Left ventricle myocardium superior (tissue), 1 donor: ENCODE measurements around the gene ABCB7. TPM values are rescaled to one million over a fixed set of nuclear protein-coding genes. Genes with fewer than 3 reads are reported as not detected.
A peak's percentile ranks its signal among the peaks of the same experiment; 100 is the strongest.
"Not testable (repeated sequence)": the region's sequence is repeated elsewhere in the genome, so short reads cannot be mapped to it uniquely, and the experiment has no call there.

Source experiments
- ATAC-seq: fragments of 200-7000 bp; cut with Tn5 transposase; one replicate; pipeline ENCODE4 v1.9.1; 2020; ENCODE audit warnings: mild to moderate bottlenecking, moderate library complexity
- DNase-seq: peaks from one replicate; pipeline ENCODE4 v3.0.0-alpha.2; 2020
- intact Hi-C: fragments of 100-400 bp; cut with micrococcal nuclease; formaldehyde crosslinking; loops from one replicate; pipeline ENCODE4 v1.11.0; 2022
- total RNA-seq: library from RNA; stranded (reverse); fragmentation: NEBNext Ultra II Directional; extraction: Animal tissue kit (Norgen Biotek cat#: 25700); gene quantifications from one replicate; pipeline ENCODE4 v1.2.1, GENCODE V29; 2021
- donor health status: DM: no; HTN: yes; CAD: no; lungs with severe emphysema.

The ABCB7 gene
- total RNA-seq, 1 donor from 2014 or later: 44.1 TPM

DNA sequence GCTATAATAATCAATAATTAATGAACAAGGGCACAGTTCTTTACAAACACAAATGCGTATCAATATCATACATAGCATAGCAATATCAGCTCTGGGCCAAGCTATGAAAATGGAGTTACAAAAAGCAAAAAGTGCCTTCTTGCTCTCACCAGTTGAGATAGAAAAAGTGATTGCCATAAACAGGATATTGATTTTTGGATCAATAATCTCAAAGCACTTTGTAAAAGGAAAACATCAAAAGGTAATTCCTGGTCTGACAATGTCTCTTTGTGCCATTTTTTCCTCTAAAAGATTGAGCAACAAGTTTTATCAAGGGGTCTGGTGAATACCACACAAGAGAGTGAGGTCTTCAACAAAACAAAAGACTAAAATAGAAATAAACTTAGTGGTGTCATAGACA, 42.4 kb downstream of the ABCB7 start:
- intact Hi-C loops: no loop called here
- ATAC-seq (no peak), DNase-seq (no peak)

DNA sequence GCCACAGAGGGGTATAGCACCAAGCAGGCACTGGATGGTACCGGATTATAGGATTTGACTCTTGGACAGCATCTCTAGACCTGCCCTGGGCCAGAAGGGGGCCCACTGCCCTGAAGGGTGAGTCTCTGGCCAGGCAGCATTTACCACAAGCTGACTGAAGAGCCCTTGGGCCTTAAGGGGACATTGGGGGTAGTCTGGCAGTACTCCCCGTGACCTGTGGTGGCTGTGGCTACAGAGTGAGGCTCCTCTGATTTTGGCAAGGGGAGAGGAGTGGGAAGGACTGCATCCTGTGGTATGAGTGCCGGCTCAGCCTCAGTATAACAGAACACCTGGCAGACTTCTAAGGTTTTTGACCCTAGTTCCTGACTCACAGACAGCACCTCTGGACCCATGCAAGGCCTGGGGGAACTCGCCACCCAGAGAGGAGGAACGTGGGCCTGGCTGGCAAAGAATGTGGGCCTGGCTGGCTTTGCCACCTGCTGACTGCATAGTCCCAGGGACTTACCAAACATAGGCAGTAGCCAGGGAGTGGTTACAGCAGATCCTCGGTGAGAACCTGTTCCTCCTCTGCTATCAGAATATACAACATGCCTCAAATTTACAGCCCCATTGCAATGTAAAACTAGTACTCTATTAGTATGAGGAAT, 48.1 kb downstream of the ABCB7 start:
- peak; percentile 75 for ATAC-seq
- peak; percentile 28 for DNase-seq
- intact Hi-C loops: no loop called here

DNA sequence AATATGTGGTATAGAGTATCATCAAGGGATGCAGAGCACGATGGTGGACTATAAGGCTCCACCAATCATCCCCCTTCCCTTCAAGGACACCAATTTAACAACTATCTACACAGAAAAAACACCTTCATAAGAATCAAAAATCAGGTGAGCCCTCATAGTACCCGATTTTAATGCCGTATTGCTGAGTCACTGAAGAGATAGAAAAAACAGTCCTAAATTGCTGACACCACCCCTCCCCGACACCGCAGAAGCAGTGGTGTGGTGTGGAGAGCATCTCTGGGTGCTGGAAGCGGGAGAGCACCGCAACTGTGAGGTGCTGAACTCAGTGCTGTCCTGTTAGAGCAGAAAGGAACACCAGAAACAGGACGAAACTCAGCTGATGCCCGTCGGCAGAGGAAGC, 49.3 kb downstream of the ABCB7 start:
- ATAC-seq: no peak
- intact Hi-C loops: no loop called here
- DNase-seq: no peak

DNA sequence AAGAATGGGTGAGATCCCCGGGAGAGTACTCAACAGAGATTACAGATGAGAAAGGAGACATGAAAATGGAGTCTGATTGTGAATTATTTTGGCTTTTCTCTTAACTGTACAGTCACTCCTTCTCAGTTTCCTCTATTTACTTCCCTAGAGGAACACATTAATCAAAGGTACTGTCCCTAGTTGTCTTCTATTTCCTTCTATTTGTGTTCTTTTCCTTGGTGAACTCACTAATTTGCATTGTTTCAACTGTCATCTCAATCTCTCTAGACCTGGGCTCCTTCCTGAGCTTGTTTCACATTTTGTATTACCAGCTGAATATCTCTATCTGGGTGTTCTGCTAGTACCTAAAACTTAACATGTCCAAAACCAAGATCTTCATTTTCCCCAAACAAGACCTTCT, 59.8 kb downstream of the ABCB7 start:
- DNase-seq (no peak), ATAC-seq (no peak)
- intact Hi-C loops: no loop called here

DNA sequence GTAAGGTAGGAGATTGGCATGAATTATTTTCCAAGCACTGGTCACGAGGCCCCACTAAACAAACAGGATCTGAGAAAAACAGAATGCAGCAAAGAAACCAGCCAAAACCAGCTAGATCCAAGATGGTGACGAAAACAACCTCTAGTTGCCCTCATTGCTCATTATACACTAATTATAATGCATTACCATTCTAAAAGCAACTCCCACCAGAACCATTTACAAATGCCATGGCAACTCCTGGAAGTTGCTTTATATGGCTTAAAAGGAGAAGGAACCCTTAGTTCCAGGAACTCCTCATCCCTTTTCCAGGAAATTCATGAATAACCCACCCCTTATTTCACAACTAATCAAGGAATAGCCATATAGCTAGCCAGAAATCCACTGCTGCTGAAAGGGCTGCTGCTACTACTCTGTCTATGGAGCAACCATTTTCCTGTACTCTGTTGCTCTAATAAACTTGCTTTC, 69.3 kb downstream of the ABCB7 start:
- intact Hi-C loops: no loop called here
- DNase-seq (no peak), ATAC-seq (peak; percentile 23)

DNA sequence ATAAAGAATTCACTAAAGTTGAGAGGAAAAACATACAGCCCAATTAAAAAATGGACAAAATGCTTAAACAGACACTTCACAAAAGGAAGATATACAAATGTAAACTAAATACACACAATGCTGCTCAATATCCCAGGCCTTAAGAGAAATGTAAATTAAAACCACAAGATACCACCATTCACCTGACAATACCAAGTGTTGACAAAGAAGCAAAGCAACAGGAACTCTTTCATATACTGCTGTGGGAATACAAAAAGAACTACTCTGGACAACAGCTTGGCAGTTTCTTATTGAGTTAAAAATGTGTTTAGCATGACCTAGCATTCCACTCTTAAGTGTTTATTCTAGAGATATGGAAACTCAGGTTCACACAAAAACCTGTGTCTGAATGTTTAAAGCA, 71.3 kb downstream of the ABCB7 start:
- intact Hi-C loops: no loop called here
- DNase-seq (no peak), ATAC-seq (no peak)

DNA sequence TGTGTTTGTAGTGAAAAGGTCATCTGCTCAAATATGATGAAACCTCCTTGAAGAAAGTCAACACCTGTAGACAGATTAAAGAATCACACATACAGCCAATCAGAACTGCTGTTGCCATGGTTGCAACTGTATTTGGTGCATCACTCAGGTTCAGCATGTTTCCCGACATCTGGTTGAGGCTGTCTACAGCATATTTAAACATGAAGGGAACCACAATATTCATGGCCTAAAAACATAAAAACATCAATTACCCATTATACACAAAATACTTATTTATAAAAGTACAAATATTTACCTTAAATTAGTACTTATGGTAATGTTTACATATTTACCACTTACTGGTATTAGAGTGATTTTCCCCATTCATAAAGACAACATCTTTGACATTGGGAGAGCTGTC, 79.7 kb downstream of the ABCB7 start:
- no peak for ATAC-seq
- intact Hi-C loops: no loop called here
- no peak for DNase-seq

DNA sequence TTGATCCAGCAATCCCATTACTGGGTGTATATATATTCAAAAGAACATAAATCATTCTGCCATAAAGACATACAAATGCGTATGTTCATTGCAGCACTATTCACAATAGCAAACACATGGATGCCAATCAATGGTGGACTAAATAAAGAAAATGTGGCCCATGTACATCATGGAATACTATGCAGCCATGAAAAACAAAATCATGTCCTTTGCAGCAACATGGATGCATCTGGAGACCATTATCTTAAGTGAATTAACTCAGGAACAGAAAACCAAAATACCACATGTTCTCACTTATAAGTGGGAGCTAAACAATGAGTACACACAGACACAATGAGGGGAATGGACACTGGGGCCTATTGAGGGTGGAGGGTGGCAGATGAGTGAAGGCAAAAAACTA, 81.6 kb downstream of the ABCB7 start:
- ATAC-seq (no peak), DNase-seq (no peak)
- intact Hi-C loops: no loop called here

DNA sequence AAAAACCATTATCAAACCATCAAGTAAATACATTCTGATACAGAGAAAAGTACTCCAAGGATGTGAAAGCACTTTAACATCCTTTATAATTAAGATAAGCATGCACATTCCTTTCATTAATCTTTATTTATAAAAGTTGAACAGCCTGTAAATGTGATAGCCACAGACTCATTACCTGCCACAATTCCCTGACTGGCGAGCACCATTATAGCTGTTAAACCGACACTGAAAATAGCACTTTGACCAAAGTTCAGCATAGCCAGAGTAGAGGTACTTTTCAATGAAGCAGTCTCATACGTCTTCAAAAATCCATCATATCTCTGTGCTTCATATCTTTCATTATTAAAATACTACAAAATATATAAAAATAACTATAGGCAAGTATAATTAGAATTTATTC, 84.7 kb downstream of the ABCB7 start:
- no peak for DNase-seq
- intact Hi-C loops: no loop called here
- no peak for ATAC-seq

DNA sequence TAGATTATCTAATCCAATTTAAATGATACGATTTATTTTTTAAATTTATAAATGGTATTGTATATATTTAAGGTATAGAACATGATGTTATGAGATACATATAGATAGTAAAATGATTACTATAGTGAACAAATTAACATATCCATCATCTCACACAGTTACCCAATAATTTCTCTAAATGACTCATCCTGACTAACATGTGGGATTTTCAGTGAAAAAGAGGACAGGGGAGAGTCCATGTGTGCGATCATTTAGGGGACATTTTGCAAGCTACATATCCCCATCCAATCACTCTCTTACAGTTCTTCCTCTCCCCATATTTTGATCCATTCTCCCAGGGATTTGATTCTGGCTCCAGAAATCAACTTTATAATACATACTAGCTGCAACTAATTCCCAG, 88.2 kb downstream of the ABCB7 start:
- intact Hi-C loops: no loop called here
- no peak for DNase-seq
- no peak for ATAC-seq

DNA sequence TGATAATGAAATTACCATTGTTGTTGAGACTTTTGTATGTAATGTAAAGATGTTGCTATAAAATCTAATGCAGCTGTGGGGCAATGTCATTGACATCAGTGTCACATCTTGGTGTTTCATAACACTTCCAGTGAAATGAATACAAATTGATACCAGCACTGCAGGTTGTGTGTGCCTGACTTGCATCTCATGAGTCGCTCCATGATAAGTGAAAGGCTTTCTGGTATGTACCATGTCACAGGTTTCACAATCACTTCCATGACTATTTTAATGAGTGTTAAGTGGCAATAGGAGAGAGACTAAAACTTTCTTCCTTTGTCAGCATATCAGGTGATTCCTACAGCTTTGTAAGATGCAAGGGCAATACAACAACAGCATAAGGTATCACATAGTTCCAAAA, 94.4 kb downstream of the ABCB7 start:
- DNase-seq: no peak
- peak; percentile 63 for ATAC-seq
- intact Hi-C loops: no loop called here

DNA sequence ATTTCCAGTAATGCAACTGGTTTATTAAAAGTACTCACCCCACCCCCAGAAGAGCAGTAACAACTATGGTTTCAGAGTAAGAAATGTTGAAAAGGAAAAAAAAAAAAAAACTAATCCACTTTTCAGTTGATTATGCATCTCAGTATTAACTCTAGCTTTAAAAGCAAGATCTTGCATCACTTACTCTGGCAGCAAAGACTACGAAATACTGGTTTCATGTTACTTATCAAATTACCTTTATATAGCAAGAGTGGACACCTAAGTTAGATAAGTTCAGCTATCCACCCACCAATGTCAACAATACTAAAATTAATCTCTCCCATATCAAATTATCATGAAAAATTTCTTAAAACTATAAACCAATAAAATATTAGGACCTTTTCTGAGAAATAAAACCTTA, 105.0 kb downstream of the ABCB7 start:
- DNase-seq (no peak), ATAC-seq (no peak)
- intact Hi-C loops: no loop called here

DNA sequence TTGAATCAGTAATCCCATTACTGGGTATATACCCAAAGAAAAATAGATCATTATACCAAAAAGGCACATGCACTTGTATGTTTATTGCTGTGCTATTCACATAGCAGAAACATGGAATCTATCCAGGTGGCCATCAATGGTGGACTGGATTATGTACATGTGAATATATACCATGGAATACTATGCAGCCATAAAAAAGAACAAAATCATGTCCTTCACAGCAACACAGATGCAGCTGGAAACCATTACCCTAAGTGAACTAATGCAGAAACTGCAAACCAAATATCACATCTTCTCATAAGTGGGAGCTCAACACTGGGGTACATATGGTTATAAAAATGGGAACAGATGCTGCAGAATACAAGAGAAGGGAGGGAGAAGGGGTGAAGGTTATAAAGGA, 110.7 kb downstream of the ABCB7 start:
- intact Hi-C loops: no loop called here
- DNase-seq: no peak
- no peak for ATAC-seq

DNA sequence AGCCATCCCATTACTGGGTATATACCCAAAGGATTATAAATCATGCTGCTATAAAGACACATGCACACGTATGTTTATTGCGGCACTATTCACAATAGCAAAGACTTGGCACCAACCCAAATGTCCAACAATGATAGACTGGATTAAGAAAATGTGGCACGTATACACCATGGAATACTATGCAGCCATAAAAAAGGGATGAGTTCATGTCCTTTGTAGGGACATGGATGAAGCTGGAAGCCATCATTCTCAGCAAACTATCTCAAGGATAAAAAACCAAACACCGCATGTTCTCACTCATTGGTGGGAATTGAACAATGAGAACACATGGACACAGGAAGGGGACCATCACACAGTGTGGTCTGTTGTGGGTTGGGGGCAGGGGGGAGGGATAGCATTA, 111.9 kb downstream of the ABCB7 start:
- ATAC-seq, DNase-seq, intact Hi-C loops: not testable (repeated sequence)

DNA sequence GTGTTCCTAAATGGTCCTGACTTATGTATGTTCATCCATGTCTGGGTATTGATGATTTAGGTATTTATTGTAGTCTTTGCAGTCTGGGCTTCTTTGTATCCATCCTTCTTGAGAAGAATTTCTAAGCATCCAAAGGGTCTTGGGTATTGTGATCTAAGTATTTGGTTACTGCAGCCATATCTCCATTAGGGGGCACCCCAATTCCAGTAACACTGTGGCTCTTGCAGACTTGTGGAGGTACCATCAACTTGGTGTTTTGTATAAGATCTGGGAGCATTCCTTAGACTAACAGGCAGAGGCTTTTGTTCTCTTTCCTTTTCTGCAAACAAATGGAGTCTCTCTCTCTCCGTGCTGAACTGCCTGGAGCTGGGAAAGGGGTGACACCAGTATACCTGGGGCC, 117.2 kb downstream of the ABCB7 start:
- no peak for ATAC-seq
- no peak for DNase-seq
- intact Hi-C loops: no loop called here

Other genes with a start within 250 kb of the ABCB7 start
- 0.32 TPM for gene NEXMIF, start 230.8 kb downstream of the ABCB7 start, total RNA-seq
- 16.8 TPM for gene UPRT, start 117.8 kb upstream of the ABCB7 start, total RNA-seq